SK-N-SH treated with all-trans-retinoic acid at 6 μM for 48 hours (cell line): ENCODE data around the gene SPTBN4.

Experiments used
- ARNTL ChIP-seq: fragments of 450-650 bp; formaldehyde crosslinking; IDR thresholded peaks from 2 replicates; pipeline ENCODE4 v1.5.0; 2020; ENCODE audit warnings: low read depth, mild to moderate bottlenecking, moderate library complexity, borderline replicate concordance
- CSDC2 ChIP-seq: fragments of 250-450 bp; sonication (Bioruptor Pico); IDR thresholded peaks from 2 replicates; pipeline ENCODE4 v1.5.0; 2020; ENCODE audit warnings: mild to moderate bottlenecking, moderate library complexity
- GLIS3 ChIP-seq: fragments of 250-450 bp; sonication (Bioruptor Pico); IDR thresholded peaks from 2 replicates; pipeline ENCODE4 v1.5.0; 2020; ENCODE audit warnings: mild to moderate bottlenecking, moderate library complexity
- ISL1 ChIP-seq: fragments of 250-450 bp; sonication (Bioruptor Pico); IDR thresholded peaks from 2 replicates; pipeline ENCODE4 v2.1.2; 2022; ENCODE audit warnings: mild to moderate bottlenecking, moderate library complexity
- OSR1 ChIP-seq: fragments of 250-450 bp; sonication (Bioruptor Pico); IDR thresholded peaks from 2 replicates; pipeline ENCODE4 v1.8.0; 2022; ENCODE audit warnings: moderate library complexity, mild to moderate bottlenecking, inconsistent platforms
- PPARA ChIP-seq: fragments of 250-450 bp; sonication (Bioruptor Pico); IDR thresholded peaks from 2 replicates; pipeline ENCODE4 v1.5.0; 2020; ENCODE audit warnings: mild to moderate bottlenecking, borderline replicate concordance
- RARB ChIP-seq: fragments of 250-450 bp; sonication (Bioruptor Pico); IDR thresholded peaks from 2 replicates; pipeline ENCODE4 v1.8.0; 2021; ENCODE audit warnings: mild to moderate bottlenecking, moderate library complexity
- TCF4 ChIP-seq: fragments of 250-450 bp; sonication (Bioruptor Pico); IDR thresholded peaks from 2 replicates; pipeline ENCODE4 v1.8.0; 2021; ENCODE audit warnings: mild to moderate bottlenecking, moderate library complexity, borderline replicate concordance
- ZFP3 ChIP-seq: fragments of 250-450 bp; sonication (Bioruptor Pico); IDR thresholded peaks from 2 replicates; pipeline ENCODE4 v1.5.0; 2020; ENCODE audit warnings: mild to moderate bottlenecking, moderate library complexity
- ZFP30 ChIP-seq: fragments of 450-650 bp; formaldehyde crosslinking; IDR thresholded peaks from 2 replicates; pipeline ENCODE4 v1.5.0; 2022; ENCODE audit warnings: mild to moderate bottlenecking, moderate library complexity
- ZNF70 ChIP-seq: fragments of 450-650 bp; formaldehyde crosslinking; IDR thresholded peaks from 2 replicates; pipeline ENCODE4 v1.5.0; 2020; ENCODE audit warnings: mild to moderate bottlenecking, moderate library complexity
- TF ChIP-seq, protein P1 (sequence below): fragments of 250-450 bp; sonication (Bioruptor Pico); IDR thresholded peaks from 2 replicates; pipeline ENCODE4 v1.8.0; 2020; ENCODE audit warnings: mild to moderate bottlenecking, moderate library complexity, borderline replicate concordance

DNA sequence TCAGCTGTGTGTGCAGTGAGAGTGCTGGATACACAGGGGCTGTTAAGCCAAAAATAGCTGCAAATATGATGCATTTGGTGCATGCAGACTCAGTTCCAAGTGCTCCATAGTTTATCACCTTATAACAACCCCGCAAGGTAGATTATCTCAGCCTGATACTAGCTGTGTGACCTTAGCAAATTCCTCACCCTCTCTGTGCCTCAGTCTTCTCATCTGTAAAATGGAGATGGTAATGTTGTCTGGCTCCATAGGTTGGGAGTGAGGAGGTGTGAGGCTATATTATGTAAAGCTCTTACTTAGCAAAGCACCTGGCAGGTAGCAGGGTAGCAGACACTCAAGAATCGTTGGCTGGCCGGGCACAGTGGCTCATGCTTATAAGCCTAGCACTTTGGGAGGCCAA, 86.0 kb downstream of the SPTBN4 start:
- no peak for TF ChIP-seq PPARA (CRISPR knock-in tag)
- TF ChIP-seq CSDC2 (CRISPR knock-in tag) = no peak
- no peak for TF ChIP-seq ZFP3 (CRISPR knock-in tag)
- no peak for TF ChIP-seq OSR1
- TF ChIP-seq ARNTL (CRISPR knock-in tag) = no peak
- no peak for TF ChIP-seq ISL1 (CRISPR knock-in tag)
- no peak for TF ChIP-seq ZFP30 (CRISPR knock-in tag)
- no peak for TF ChIP-seq RARB (CRISPR knock-in tag)
- no peak for TF ChIP-seq ZNF70 (CRISPR knock-in tag)
- no peak for TF ChIP-seq TCF4 (CRISPR knock-in tag)
- TF ChIP-seq, protein P1, sequence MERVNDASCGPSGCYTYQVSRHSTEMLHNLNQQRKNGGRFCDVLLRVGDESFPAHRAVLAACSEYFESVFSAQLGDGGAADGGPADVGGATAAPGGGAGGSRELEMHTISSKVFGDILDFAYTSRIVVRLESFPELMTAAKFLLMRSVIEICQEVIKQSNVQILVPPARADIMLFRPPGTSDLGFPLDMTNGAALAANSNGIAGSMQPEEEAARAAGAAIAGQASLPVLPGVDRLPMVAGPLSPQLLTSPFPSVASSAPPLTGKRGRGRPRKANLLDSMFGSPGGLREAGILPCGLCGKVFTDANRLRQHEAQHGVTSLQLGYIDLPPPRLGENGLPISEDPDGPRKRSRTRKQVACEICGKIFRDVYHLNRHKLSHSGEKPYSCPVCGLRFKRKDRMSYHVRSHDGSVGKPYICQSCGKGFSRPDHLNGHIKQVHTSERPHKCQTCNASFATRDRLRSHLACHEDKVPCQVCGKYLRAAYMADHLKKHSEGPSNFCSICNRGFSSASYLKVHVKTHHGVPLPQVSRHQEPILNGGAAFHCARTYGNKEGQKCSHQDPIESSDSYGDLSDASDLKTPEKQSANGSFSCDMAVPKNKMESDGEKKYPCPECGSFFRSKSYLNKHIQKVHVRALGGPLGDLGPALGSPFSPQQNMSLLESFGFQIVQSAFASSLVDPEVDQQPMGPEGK = no peak
- TF ChIP-seq GLIS3 (CRISPR knock-in tag) = no peak
